ENCODE data around the gene FBXW12.

DNA sequence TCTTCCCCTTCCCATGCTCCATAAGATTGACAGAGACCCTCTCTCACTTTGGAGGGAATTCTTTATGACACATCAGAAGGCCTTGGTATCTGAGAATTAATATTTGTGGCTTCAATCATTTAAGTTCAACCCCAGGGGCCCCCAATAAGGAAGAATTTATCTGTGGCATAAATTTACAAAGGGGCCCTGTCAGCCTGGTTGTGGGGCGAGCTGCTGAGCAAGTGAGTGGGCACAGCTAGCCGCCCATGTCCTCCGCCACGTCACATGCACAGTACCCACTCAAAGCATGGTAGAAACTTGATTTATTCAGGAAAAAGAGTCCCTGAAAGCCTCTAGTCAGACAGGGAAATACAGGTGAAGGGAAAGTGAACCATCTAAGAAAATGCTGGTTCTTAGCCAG is 44.5 kb downstream of the FBXW12 start:
- TF ChIP-seq, protein P1, sequence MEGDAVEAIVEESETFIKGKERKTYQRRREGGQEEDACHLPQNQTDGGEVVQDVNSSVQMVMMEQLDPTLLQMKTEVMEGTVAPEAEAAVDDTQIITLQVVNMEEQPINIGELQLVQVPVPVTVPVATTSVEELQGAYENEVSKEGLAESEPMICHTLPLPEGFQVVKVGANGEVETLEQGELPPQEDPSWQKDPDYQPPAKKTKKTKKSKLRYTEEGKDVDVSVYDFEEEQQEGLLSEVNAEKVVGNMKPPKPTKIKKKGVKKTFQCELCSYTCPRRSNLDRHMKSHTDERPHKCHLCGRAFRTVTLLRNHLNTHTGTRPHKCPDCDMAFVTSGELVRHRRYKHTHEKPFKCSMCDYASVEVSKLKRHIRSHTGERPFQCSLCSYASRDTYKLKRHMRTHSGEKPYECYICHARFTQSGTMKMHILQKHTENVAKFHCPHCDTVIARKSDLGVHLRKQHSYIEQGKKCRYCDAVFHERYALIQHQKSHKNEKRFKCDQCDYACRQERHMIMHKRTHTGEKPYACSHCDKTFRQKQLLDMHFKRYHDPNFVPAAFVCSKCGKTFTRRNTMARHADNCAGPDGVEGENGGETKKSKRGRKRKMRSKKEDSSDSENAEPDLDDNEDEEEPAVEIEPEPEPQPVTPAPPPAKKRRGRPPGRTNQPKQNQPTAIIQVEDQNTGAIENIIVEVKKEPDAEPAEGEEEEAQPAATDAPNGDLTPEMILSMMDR (IDR thresholded peaks at IDR 0.05), result no peak
- no peak for TF ChIP-seq POLR2A (IDR thresholded peaks at IDR 0.05)

Data from right lobe of liver (tissue), 4 donors.